HepG2 (cell line): Measurements from ENCODE around the gene RPSA. TPM values are rescaled to one million over a fixed set of nuclear protein-coding genes. Genes with fewer than 3 reads are reported as not detected.

ENCODE experiments used
- ATAC-seq: fragments of 200-7000 bp; cut with Tn5 transposase; 3 replicates; pipeline ENCODE4 v1.9.1; 2020; ENCODE audit warnings: mild to moderate bottlenecking, moderate library complexity
- BruUV-seq: library from RNA; stranded (reverse); fragments of 400-500 nt; replicated peaks from 2 replicates; lab custom pipeline; 2021; lab: Mats Ljungman, UMichigan
- CTCF ChIA-PET: fragments of 300-600 bp; formaldehyde crosslinking; extraction: SDS; loops from one replicate; lab custom pipeline; 2021; ENCODE audit warnings: low total read pairs, inconsistent platforms, low intra/inter-chr PET ratio; lab: Yijun Ruan, JAX
- POLR2A ChIA-PET: fragments of 350-600 bp; sonication (Branson Sonifier 250); formaldehyde crosslinking; loops from one replicate; lab custom pipeline; 2020; ENCODE audit warnings: antibody characterized with exemption, inconsistent platforms; lab: Yijun Ruan, JAX
- DNase-seq: peaks from one replicate; pipeline ENCODE4 v3.0.0-alpha.2; 2015; ENCODE audit warnings: low spot score
- FAIRE-seq: peaks from 3 replicates; lab custom pipeline; 2011; peaks lifted over from hg19 to GRCh38; lab: Jason Lieb, UNC
- H2AFZ ChIP-seq: one replicate; pipeline ENCODE4 v1.6.1; 2011; ENCODE audit warnings: low read length, inconsistent platforms
- H3K27ac ChIP-seq: fragments of 300-600 bp; 3 replicates; pipeline ENCODE4 v1.8.0; 2011; ENCODE audit warnings: mixed run types, mild to moderate bottlenecking, mixed read lengths, low read length, inconsistent platforms; ENCODE audit not compliant: insufficient read depth; ENCODE audit errors: extremely low read length
- H3K27me3 ChIP-seq, 2 experiments: fragments of 200-600 bp in 1 of 2; 2 replicates in 1 of 2; 3 replicates in 1 of 2; pipeline versions ENCODE4 v1.6.0 to v1.8.0; 2011; ENCODE audit warnings: low read length in 2 of 2, mild to moderate bottlenecking in 2 of 2, moderate library complexity in 2 of 2, inconsistent platforms in 1 of 2; ENCODE audit not compliant: insufficient read depth in 2 of 2, control insufficient read depth in 1 of 2
- H3K36me3 ChIP-seq, 2 experiments: fragments of 200-600 bp in 1 of 2; replicated peaks in 1 of 2; 2 replicates in 1 of 2; 3 replicates in 1 of 2; pipeline versions ENCODE4 v1.5.1 to v1.8.0; 2011; ENCODE audit warnings: low read length in 2 of 2, inconsistent platforms in 1 of 2; ENCODE audit not compliant: insufficient read depth in 2 of 2, control insufficient read depth in 1 of 2
- H3K4me1 ChIP-seq: 2 replicates; pipeline ENCODE4 v1.5.1; 2012; ENCODE audit warnings: low read length, inconsistent platforms; ENCODE audit not compliant: insufficient read depth
- H3K4me2 ChIP-seq: 2 replicates; pipeline ENCODE4 v1.6.0; 2011; ENCODE audit warnings: low read depth, low read length, inconsistent platforms
- H3K4me3 ChIP-seq, 3 experiments: fragments of 200-600 bp in 1 of 3; sonication (generic), shearing (Covaris generic) in 1 of 3; replicated peaks in 1 of 3; 2 replicates each; pipeline ENCODE4 v1.5.1; 2011 to 2016; ENCODE audit warnings: low read length in 3 of 3, inconsistent platforms in 2 of 3, low read depth in 2 of 3, mild to moderate bottlenecking in 2 of 3, control low read depth in 1 of 3, mixed read lengths in 1 of 3; ENCODE audit not compliant: insufficient read depth in 1 of 3
- H3K79me2 ChIP-seq: one replicate; pipeline ENCODE4 v1.6.1; 2011; ENCODE audit warnings: low read length, inconsistent platforms; ENCODE audit not compliant: insufficient read depth
- H3K9ac ChIP-seq: 2 replicates; pipeline ENCODE4 v1.6.0; 2011; ENCODE audit warnings: mild to moderate bottlenecking, low read depth, low read length, inconsistent platforms; ENCODE audit not compliant: insufficient read depth
- H3K9me3 ChIP-seq: 2 replicates; pipeline ENCODE4 v1.5.1; 2012; ENCODE audit warnings: mild to moderate bottlenecking, low read length
- H4K20me1 ChIP-seq: 2 replicates; pipeline ENCODE4 v1.6.0; 2011; ENCODE audit warnings: inconsistent platforms, mild to moderate bottlenecking, low read length, moderate library complexity; ENCODE audit not compliant: insufficient read depth
- CREB1 ChIP-seq, 2 experiments: fragments of 450-650 bp in 1 of 2; IDR thresholded peaks; 2 replicates each; pipeline ENCODE4 v1.6.1; 2016 to 2017; ENCODE audit warnings: control low read depth in 1 of 2, mild to moderate bottlenecking in 1 of 2, missing compliant biosample characterization in 1 of 2, missing genetic modification characterization in 1 of 2
- FOXA1 ChIP-seq, 2 experiments: fragments of 450-650 bp in 1 of 2; sonication (generic) in 1 of 2; formaldehyde crosslinking in 1 of 2; IDR thresholded peaks; 2 replicates each; pipeline versions ENCODE4 v1.4.0 to v1.6.1; 2016 to 2020; ENCODE audit warnings: missing genetic modification reagents in 1 of 2
- KAT7 ChIP-seq: IDR thresholded peaks from 2 replicates; pipeline ENCODE4 v1.6.1; 2018; ENCODE audit warnings: borderline replicate concordance, missing compliant biosample characterization
- KLF6 ChIP-seq: IDR thresholded peaks from 2 replicates; pipeline ENCODE4 v1.8.0; 2016; ENCODE audit warnings: missing biosample characterization, missing genetic modification reagents
- MAZ ChIP-seq, 2 experiments: sonication (generic) in 1 of 2; formaldehyde crosslinking in 1 of 2; IDR thresholded peaks; 2 replicates each; pipeline versions ENCODE4 v1.5.0 to v1.6.1; 2012 to 2020; ENCODE audit warnings: low read depth in 2 of 2, mild to moderate bottlenecking in 2 of 2, borderline replicate concordance in 1 of 2, improper control_type of control experiment in 1 of 2, low read length in 1 of 2, missing genetic modification reagents in 1 of 2, moderate library complexity in 1 of 2
- MED8 ChIP-seq: sonication (generic); formaldehyde crosslinking; IDR thresholded peaks from 2 replicates; pipeline ENCODE4 v1.8.1; 2023; ENCODE audit warnings: mild to moderate bottlenecking, missing genetic modification reagents; ENCODE audit not compliant: insufficient replicate concordance
- NFKBIZ ChIP-seq: IDR thresholded peaks from 2 replicates; pipeline ENCODE4 v1.6.1; 2018; ENCODE audit warnings: missing genetic modification reagents, missing compliant biosample characterization
- PAX8 ChIP-seq: sonication (generic); formaldehyde crosslinking; IDR thresholded peaks from 2 replicates; pipeline ENCODE4 v1.8.0; 2022; ENCODE audit warnings: mild to moderate bottlenecking, missing genetic modification reagents, borderline replicate concordance
- TAF15 ChIP-seq: fragments of 200-400 bp; formaldehyde crosslinking; IDR thresholded peaks from one replicate; pipeline ENCODE4 v1.6.1; 2018; ENCODE audit warnings: mild to moderate bottlenecking, low read depth, low read length; ENCODE audit not compliant: poor library complexity, severe bottlenecking
- TSC22D2 ChIP-seq: sonication (generic); formaldehyde crosslinking; IDR thresholded peaks from 2 replicates; pipeline ENCODE4 v1.5.1; 2020; ENCODE audit warnings: missing genetic modification reagents, mild to moderate bottlenecking, borderline replicate concordance
- ZNF609 ChIP-seq: sonication (generic); formaldehyde crosslinking; IDR thresholded peaks from 2 replicates; pipeline ENCODE4 v1.4.0; 2020; ENCODE audit warnings: mild to moderate bottlenecking, missing genetic modification reagents, borderline replicate concordance
- ZNF672 ChIP-seq: sonication (generic); formaldehyde crosslinking; IDR thresholded peaks from 2 replicates; pipeline ENCODE4 v1.8.1; 2022; ENCODE audit warnings: missing genetic modification reagents
- ZSCAN21 ChIP-seq: sonication (generic); formaldehyde crosslinking; IDR thresholded peaks from 2 replicates; pipeline ENCODE4 v1.8.0; 2022; ENCODE audit warnings: mild to moderate bottlenecking, missing genetic modification reagents, moderate library complexity, borderline replicate concordance
- WGBS: methylation state at CpG from one replicate; pipeline ENCODE4 v1.1.6; 2017; ENCODE audit warnings: low lambda C conversion rate; 5-methylcytosine and 5-hydroxymethylcytosine counted together
- in situ Hi-C: cut with HindIII; loops from 2 replicates; pipeline ENCODE4 v1.10.0; 2017; ENCODE audit warnings: low pct_unique_long_range_greater_than_20kb; ENCODE audit not compliant: extremely low pct_ligation_motif_present
- intact Hi-C: fragments of 100-400 bp; cut with micrococcal nuclease; formaldehyde crosslinking; loops from one replicate; pipeline ENCODE4 v1.10.0; 2022; ENCODE audit not compliant: unreplicated experiment
- polyA plus RNA-seq, 8 experiments: library from polyadenylated mRNA; depleted of rRNA in 3 of 8; stranded (reverse) in 7 of 8; unstranded in 1 of 8; fragments of >200 nt; fragmentation: Illumina TruSeq in 4 of 8; extraction: Trizol in 4 of 8; gene quantifications; 2 replicates each; pipeline versions ENCODE4 v1.2.1 to v1.2.3, GENCODE V29; 2011 to 2016; ENCODE audit warnings: low read depth in 4 of 8, missing spikeins in 1 of 8, mixed read lengths in 1 of 8; ENCODE audit not compliant: insufficient read depth in 1 of 8
- total RNA-seq, 5 experiments: library from RNA; depleted of rRNA; stranded (reverse); fragments of >200 nt; fragmentation: Illumina TruSeq; extraction: Trizol; gene quantifications; 2 replicates each; pipeline ENCODE4 v1.2.3, GENCODE V29; 2016; ENCODE audit warnings: low read depth in 1 of 5
- TF ChIP-seq, protein P1 (sequence below): sonication (generic); formaldehyde crosslinking; IDR thresholded peaks from 2 replicates; pipeline ENCODE4 v1.8.1; 2023; ENCODE audit warnings: missing genetic modification reagents, mild to moderate bottlenecking, borderline replicate concordance
- TF ChIP-seq, protein P2 (sequence below): sonication (generic); formaldehyde crosslinking; IDR thresholded peaks from 2 replicates; pipeline ENCODE4 v1.5.1; 2020; ENCODE audit warnings: mild to moderate bottlenecking, missing genetic modification reagents, moderate library complexity

The RPSA gene
- total and polyA plus RNA-seq, 2 of the 13 experiments (the other 11 are each of a cell fraction or from before 2014, with no cell fraction given), result 1,683 to 3,226 TPM

GRCh38 chr3:39440316-39440715 lies 33.8 kb downstream of the RPSA start:
- BruUV-seq, result no TSS peak
- no peaks in the 10 kb centered on the region for H4K20me1 ChIP-seq
- H3K9me3 ChIP-seq, result no peaks in the 10 kb centered on the region
- no peak overlapping the region for H3K4me3 ChIP-seq
- no peak overlapping the region for H3K4me2 ChIP-seq
- H3K79me2 ChIP-seq, result no peaks in the 10 kb centered on the region
- H3K4me1 ChIP-seq, result no peaks in the 10 kb centered on the region
- ChIA-PET POLR2A (no interaction called here), CTCF (no interaction called here)
- H3K36me3 ChIP-seq, result no peaks in the 10 kb centered on the region
- H3K27ac ChIP-seq, result no peak overlapping the region
- no peaks in the 10 kb centered on the region; a peak in 1 of 5 replicates for H3K27me3 ChIP-seq
- WGBS, result 50% methylated on average over 8 of the region's 8 CpGs
- in situ Hi-C loops, result no loop called here
- DNase-seq, result no peak
- H3K9ac ChIP-seq, result no peak overlapping the region
- intact Hi-C loops, result no loop called here
- ATAC-seq, result no peak
- no peak for FAIRE-seq
- no peak overlapping the region for H2AFZ ChIP-seq
- no peak for TF ChIP-seq KAT7 (CRISPR knock-in tag)
- no peak for TF ChIP-seq KLF6 (CRISPR knock-in tag)
- TF ChIP-seq, protein P1, sequence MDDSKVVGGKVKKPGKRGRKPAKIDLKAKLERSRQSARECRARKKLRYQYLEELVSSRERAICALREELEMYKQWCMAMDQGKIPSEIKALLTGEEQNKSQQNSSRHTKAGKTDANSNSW, result no peak
- no peak for TF ChIP-seq TSC22D2 (CRISPR knock-in tag)
- no peak for TF ChIP-seq FOXA1 (IDR thresholded peaks at IDR 0.05)
- TF ChIP-seq FOXA1 (CRISPR knock-in tag; IDR thresholded peaks at IDR 0.05), result no peak
- TF ChIP-seq CREB1 (IDR thresholded peaks at IDR 0.05), result no peak
- TF ChIP-seq CREB1 (CRISPR knock-in tag; IDR thresholded peaks at IDR 0.05), result no peak
- no peak for TF ChIP-seq TAF15
- TF ChIP-seq ZSCAN21 (CRISPR knock-in tag), result no peak
- TF ChIP-seq ZNF609 (CRISPR knock-in tag), result no peak
- no peak for TF ChIP-seq NFKBIZ (CRISPR knock-in tag)
- no peak for TF ChIP-seq MAZ (IDR thresholded peaks at IDR 0.05; ENCODE audit: borderline replicate concordance, low read depth, low read length)
- TF ChIP-seq MAZ (CRISPR knock-in tag; IDR thresholded peaks at IDR 0.05; ENCODE audit: low read depth), result no peak
- no peak for TF ChIP-seq MED8 (CRISPR knock-in tag)
- TF ChIP-seq, protein P2, sequence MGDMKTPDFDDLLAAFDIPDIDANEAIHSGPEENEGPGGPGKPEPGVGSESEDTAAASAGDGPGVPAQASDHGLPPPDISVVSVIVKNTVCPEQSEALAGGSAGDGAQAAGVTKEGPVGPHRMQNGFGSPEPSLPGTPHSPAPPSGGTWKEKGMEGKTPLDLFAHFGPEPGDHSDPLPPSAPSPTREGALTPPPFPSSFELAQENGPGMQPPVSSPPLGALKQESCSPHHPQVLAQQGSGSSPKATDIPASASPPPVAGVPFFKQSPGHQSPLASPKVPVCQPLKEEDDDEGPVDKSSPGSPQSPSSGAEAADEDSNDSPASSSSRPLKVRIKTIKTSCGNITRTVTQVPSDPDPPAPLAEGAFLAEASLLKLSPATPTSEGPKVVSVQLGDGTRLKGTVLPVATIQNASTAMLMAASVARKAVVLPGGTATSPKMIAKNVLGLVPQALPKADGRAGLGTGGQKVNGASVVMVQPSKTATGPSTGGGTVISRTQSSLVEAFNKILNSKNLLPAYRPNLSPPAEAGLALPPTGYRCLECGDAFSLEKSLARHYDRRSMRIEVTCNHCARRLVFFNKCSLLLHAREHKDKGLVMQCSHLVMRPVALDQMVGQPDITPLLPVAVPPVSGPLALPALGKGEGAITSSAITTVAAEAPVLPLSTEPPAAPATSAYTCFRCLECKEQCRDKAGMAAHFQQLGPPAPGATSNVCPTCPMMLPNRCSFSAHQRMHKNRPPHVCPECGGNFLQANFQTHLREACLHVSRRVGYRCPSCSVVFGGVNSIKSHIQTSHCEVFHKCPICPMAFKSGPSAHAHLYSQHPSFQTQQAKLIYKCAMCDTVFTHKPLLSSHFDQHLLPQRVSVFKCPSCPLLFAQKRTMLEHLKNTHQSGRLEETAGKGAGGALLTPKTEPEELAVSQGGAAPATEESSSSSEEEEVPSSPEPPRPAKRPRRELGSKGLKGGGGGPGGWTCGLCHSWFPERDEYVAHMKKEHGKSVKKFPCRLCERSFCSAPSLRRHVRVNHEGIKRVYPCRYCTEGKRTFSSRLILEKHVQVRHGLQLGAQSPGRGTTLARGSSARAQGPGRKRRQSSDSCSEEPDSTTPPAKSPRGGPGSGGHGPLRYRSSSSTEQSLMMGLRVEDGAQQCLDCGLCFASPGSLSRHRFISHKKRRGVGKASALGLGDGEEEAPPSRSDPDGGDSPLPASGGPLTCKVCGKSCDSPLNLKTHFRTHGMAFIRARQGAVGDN (CRISPR knock-in tag), result no peak
- no peak for TF ChIP-seq PAX8 (CRISPR knock-in tag)
- TF ChIP-seq ZNF672 (CRISPR knock-in tag), result no peak
